Pancreas (tissue), 10 donors: ENCODE results near the gene ZDHHC14. TPM values are rescaled to one million over a fixed set of nuclear protein-coding genes. Genes with fewer than 3 reads are reported as not detected.
A peak's percentile ranks its signal among the peaks of the same experiment; 100 is the strongest.

Experiments
- ATAC-seq, 4 donors: fragments of 200-7000 bp; cut with Tn5 transposase; one replicate each; pipeline versions ENCODE4 v1.8.0 to v1.9.1; 2020; ENCODE audit warnings: mild to moderate bottlenecking in 4 of 4, moderate library complexity in 4 of 4
- DNase-seq, 6 donors: peaks; one replicate each; pipeline ENCODE4 v3.0.0-alpha.2; 2020
- FAIRE-seq: peaks from 2 replicates; lab custom pipeline; 2012; peaks lifted over from hg19 to GRCh38; lab: Jason Lieb, UNC
- H3K27ac ChIP-seq, 4 donors: fragments of 200-600 bp; sonication (generic); 1 replicate in 3 of 4; 2 replicates in 1 of 4; pipeline versions ENCODE4 v1.5.0 to v1.8.0; 2020
- H3K27me3 ChIP-seq, 4 donors: fragments of 200-600 bp; one replicate each; pipeline ENCODE4 v1.8.0; 2021
- H3K36me3 ChIP-seq, 3 donors: fragments of 200-600 bp; sonication (generic) in 1 of 3; one replicate each; pipeline versions ENCODE4 v1.5.0 to v1.8.0; 2020 to 2021
- H3K4me1 ChIP-seq, 3 donors: fragments of 200-600 bp; one replicate each; pipeline ENCODE4 v1.8.0; 2021
- H3K4me3 ChIP-seq, 4 donors: fragments of 200-600 bp; sonication (generic) in 2 of 4; one replicate each; pipeline versions ENCODE4 v1.5.0 to v1.8.0; 2020 to 2021
- H3K9me3 ChIP-seq, 4 donors: fragments of 200-600 bp; one replicate each; pipeline ENCODE4 v1.8.0; 2021
- CTCF ChIP-seq, 4 donors: fragments of 200-600 bp; sonication (generic) in 3 of 4; IDR thresholded peaks; one replicate each; pipeline versions ENCODE4 v1.5.0 to v1.8.0; 2021; ENCODE audit warnings: antibody characterized with exemption in 4 of 4
- WGBS, 2 donors: extraction: QIAGEN DNeasy Blood & Tissue Kit; methylation state at CpG; one replicate each; pipeline ENCODE4 v1.1.7; 2013; 5-methylcytosine and 5-hydroxymethylcytosine counted together
- intact Hi-C, 3 donors: fragments of 100-400 bp; cut with DNase I; formaldehyde crosslinking; loops; one replicate each; pipeline versions ENCODE4 v1.11.1 to v1.14.2; 2022
- polyA plus RNA-seq, 2 donors: library from polyadenylated mRNA; stranded (reverse); fragments of 200-250 nt; gene quantifications; one replicate each; pipeline ENCODE4 v1.2.3, GENCODE V29; 2013
- total RNA-seq, 6 donors: library from RNA; stranded (reverse); fragmentation: NEBNext Ultra II Directional in 4 of 6; extraction: Animal tissue kit (Norgen Biotek cat#: 25700) in 4 of 6; gene quantifications; one replicate each; pipeline versions ENCODE4 v1.2.1 to v1.2.4, GENCODE V29; 2021 to 2023
- donor health status: healthy with polysubstance abuse.
- donor health status: DM: no; HTN: no; CAD: no; lungs with moderate emphysema.
- donor health status: DM: no; HTN: no; CAD: no.
- donor health status: control.
- donor health status: control.
- donor health status: Bipolar disorder and iron deficiency.
- donor health status: DM: yes; HTN: yes; CAD: no.
- donor health status: DM: no; HTN: no; CAD: no.
- donor health status: DM: no; HTN: no; CAD: no.
- donor health status: DM: yes; HTN: yes; CAD: no.

ZDHHC14 gene
- total and polyA plus RNA-seq, 8 donors: 3.1 to 9.9 (median 4.5) TPM

GRCh38 chr6:157484181-157484580, 103.2 kb downstream of the ZDHHC14 start:
- WGBS, 2 donors: 81 to 89% methylated on average over 10 of the region's 10 CpGs
- Histone ChIP-seq H3K27me3 (no peaks in the 10 kb centered on the region), H3K4me1 (peaks cover 0 to 7% (median 0%) of the 10 kb centered on the region in 3 donors), H3K27ac (no peak overlapping the region), H3K36me3 (no peaks in the 10 kb centered on the region), H3K4me3 (no peak overlapping the region), H3K9me3 (no peaks in the 10 kb centered on the region)
- TF ChIP-seq CTCF (IDR thresholded peaks at IDR 0.05): no peak
- ATAC-seq: no peak
- FAIRE-seq: peak; percentile 77
- no peak for DNase-seq
- intact Hi-C loops: no loop called here

- WGBS, 2 donors: 73 to 74% methylated on average over 5 of the region's 5 CpGs
- ATAC-seq (no peak), FAIRE-seq (no peak), DNase-seq (no peak)
- Histone ChIP-seq H3K27me3 (no peaks in the 10 kb centered on the region), H3K36me3 (no peaks in the 10 kb centered on the region), H3K27ac (no peak overlapping the region), H3K4me3 (no peak overlapping the region), H3K9me3 (no peaks in the 10 kb centered on the region), H3K4me1 (no peaks in the 10 kb centered on the region)
- no peak for TF ChIP-seq CTCF (IDR thresholded peaks at IDR 0.05)
- intact Hi-C loops: no loop called here
Measured at GRCh38 chr6:157486572-157486971, 105.6 kb downstream of the ZDHHC14 start.

GRCh38 chr6:157487110-157487773, 106.3 kb downstream of the ZDHHC14 start:
- Histone ChIP-seq H3K27ac (no peak overlapping the region), H3K9me3 (no peaks in the 10 kb centered on the region), H3K4me1 (no peaks in the 10 kb centered on the region), H3K4me3 (no peak overlapping the region), H3K36me3 (no peaks in the 10 kb centered on the region), H3K27me3 (no peaks in the 10 kb centered on the region)
- ATAC-seq: no peak
- 89 to 92% methylated on average over 8 of the region's 8 CpGs for WGBS, 2 donors
- TF ChIP-seq CTCF (IDR thresholded peaks at IDR 0.05): no peak
- no peak for DNase-seq
- intact Hi-C loops: no loop called here
- FAIRE-seq: no peak

- WGBS, 2 donors: 73 to 76% methylated on average over 10 of the region's 10 CpGs
- FAIRE-seq: no peak
Measured at GRCh38 chr6:157488058-157488457, 107.1 kb downstream of the ZDHHC14 start.

More at GRCh38 chr6:157488058-157488457, 107.1 kb downstream of the ZDHHC14 start:
- DNase-seq: no peak
- no peak overlapping the region for H3K27ac ChIP-seq
- no peak for TF ChIP-seq CTCF (IDR thresholded peaks at IDR 0.05)
- no peaks in the 10 kb centered on the region for H3K27me3 ChIP-seq
- H3K4me1 ChIP-seq: no peaks in the 10 kb centered on the region
- H3K9me3 ChIP-seq: no peaks in the 10 kb centered on the region
- intact Hi-C loops: no loop called here
- H3K36me3 ChIP-seq: no peaks in the 10 kb centered on the region
- H3K4me3 ChIP-seq: no peak overlapping the region
- no peak for ATAC-seq
